H1 (cell line): ENCODE measurements around the gene SLC22A13. TPM values are rescaled to one million over a fixed set of nuclear protein-coding genes. Genes with fewer than 3 reads are reported as not detected.

ENCODE experiments used
- KDM1A ChIP-seq: fragments of 200-600, 300-600 bp; sonication (generic); IDR thresholded peaks from 2 replicates; pipeline ENCODE4 v1.7.1; 2016; ENCODE audit warnings: mild to moderate bottlenecking, low read length, borderline replicate concordance
- polyA plus RNA-seq, 7 experiments: library from polyadenylated mRNA; depleted of rRNA in 3 of 7; stranded (reverse) in 5 of 7; unstranded in 2 of 7; fragments of >200 nt in 5 of 7; fragments of 200-250 nt in 2 of 7; gene quantifications; 1 replicate in 5 of 7; 2 replicates in 1 of 7; 4 replicates in 1 of 7; pipeline versions ENCODE4 v1.2.1 to v1.2.3, GENCODE V29; 2011 to 2013; ENCODE audit warnings: missing spikeins in 2 of 7, mixed read lengths in 2 of 7
- total RNA-seq: library from RNA; stranded (reverse); fragmentation: NEBNext Ultra II Directional; extraction: Animal tissue kit (Norgen Biotek cat#: 25700); gene quantifications from 2 replicates; pipeline ENCODE4 v1.2.1, GENCODE V29; 2021

The SLC22A13 gene
- total and polyA plus RNA-seq, 2 of the 8 experiments (the other 6 are each of a cell fraction or from before 2014, with no cell fraction given) = 0.05 to 0.41 TPM

DNA sequence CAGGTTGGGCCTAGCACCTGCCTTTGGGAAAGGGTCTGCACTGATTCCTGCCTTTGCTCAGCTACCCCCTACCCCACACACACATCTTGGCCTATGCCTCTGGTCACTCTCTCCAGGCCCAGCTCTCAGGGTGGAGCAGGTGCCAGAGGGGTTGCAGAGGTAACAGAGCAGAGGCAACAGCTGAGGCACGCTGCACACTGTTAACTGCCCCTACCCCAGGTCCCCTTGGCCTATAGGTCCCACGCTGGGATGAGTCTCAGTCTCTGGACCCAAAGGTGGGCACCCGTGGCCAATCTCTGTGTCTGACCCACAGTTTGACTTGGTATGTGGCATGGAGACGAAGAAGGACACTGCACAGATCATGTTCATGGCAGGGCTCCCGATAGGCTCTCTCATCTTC, 41.3 kb downstream of the SLC22A13 start (continued):
- TF ChIP-seq KDM1A = no peak
